ENCODE measurements around the gene FRMD5. TPM values are rescaled to one million over a fixed set of nuclear protein-coding genes. Genes with fewer than 3 reads are reported as not detected.

Gene FRMD5
- total RNA-seq, 1 experiment from 2014 or later = 27.2 TPM

- TF ChIP-seq ZBTB33 (IDR thresholded peaks at IDR 0.05; ENCODE audit: extremely low read depth, insufficient replicate concordance, low read length) (no peak), SIN3A (IDR thresholded peaks at IDR 0.05; ENCODE audit: low read depth) (no peak), SRF (IDR thresholded peaks at IDR 0.05; ENCODE audit: low read depth) (no peak), ZFX (IDR thresholded peaks at IDR 0.05) (no peak)
- TF ChIP-seq, protein P1, sequence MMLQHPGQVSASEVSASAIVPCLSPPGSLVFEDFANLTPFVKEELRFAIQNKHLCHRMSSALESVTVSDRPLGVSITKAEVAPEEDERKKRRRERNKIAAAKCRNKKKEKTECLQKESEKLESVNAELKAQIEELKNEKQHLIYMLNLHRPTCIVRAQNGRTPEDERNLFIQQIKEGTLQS (IDR thresholded peaks at IDR 0.05) = no peak
Observed at GRCh38 chr15:43886558-43886957, 308.5 kb downstream of the FRMD5 start (continued).

DNA sequence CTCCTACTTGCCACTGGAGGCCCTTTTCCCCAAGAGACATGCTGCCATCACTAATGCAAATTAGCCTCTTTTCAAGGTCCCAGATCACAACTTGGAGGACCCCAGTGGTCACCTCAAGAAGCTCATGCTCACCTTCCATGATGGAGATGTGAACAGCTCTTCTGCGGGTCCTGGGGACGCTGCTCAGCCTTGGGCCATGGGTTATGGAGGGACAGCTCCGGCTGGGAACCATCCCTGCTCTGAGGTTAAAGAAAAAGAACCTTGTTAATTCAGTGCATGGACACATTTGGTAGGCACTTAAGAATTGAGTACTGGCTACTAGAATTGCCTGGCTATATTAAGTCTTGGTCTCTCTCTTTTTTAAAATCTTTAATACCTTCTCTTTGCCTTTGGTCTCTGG lies 311.5 kb downstream of the FRMD5 start:
- no peak for DNase-seq (ENCODE audit: low read depth, low spot score)
- no peaks in the 10 kb centered on the region for H3K9me2 ChIP-seq (ENCODE audit: insufficient read depth)
- ChIA-PET POLR2A (no interaction called here), RAD21 (ENCODE audit: low non-redundant PET in 1 of 2, low total read pairs in 2 of 2, uncharacterized antibody in 2 of 2, unreplicated experiment in 2 of 2) (no interaction called here), CTCF (no interaction called here)
- ATAC-seq = no peak
- H2AFZ ChIP-seq (ENCODE audit: low read depth, low read length, poor library complexity, severe bottlenecking) = no peak overlapping the region
- no peak overlapping the region for H3K4me2 ChIP-seq (ENCODE audit: low read length)
- H3K27me3 ChIP-seq (ENCODE audit: insufficient read depth, low read length) = no peaks in the 10 kb centered on the region
- H3K9ac ChIP-seq (ENCODE audit: low read length) = no peak overlapping the region
- H3K27ac ChIP-seq (ENCODE audit: low read depth, low read length) = no peak overlapping the region
- intact Hi-C loops (cut with micrococcal nuclease) = no loop called here
- no TSS peak for BruUV-seq (replicated peaks)
- no peaks in the 10 kb centered on the region for H3K9me3 ChIP-seq (ENCODE audit: control insufficient read depth in 1 of 2, insufficient read depth in 1 of 2, low read depth in 1 of 2, low read length in 2 of 2)
- H3K36me3 ChIP-seq (ENCODE audit: control insufficient read depth in 1 of 2, insufficient read depth in 2 of 2, low read length in 2 of 2) = peaks cover 9 to 12% of the 10 kb centered on the region in 2 experiments; a peak in 3 of 4 replicates
- no peak overlapping the region for H3K4me3 ChIP-seq (replicated peaks in 1 of 2; ENCODE audit: low read depth in 1 of 2, low read length in 2 of 2)
- H3K79me2 ChIP-seq (ENCODE audit: insufficient read depth, low read length) = no peaks in the 10 kb centered on the region
- H3K4me1 ChIP-seq (ENCODE audit: control insufficient read depth in 1 of 2, insufficient read depth in 2 of 2, low read length in 2 of 2) = no peaks in the 10 kb centered on the region
- H4K20me1 ChIP-seq (ENCODE audit: insufficient read depth) = peaks cover 3% of the 10 kb centered on the region; the same call in 1 of the 2 replicates
- TF ChIP-seq SIN3A (IDR thresholded peaks at IDR 0.05; ENCODE audit: low read depth) = no peak
- TF ChIP-seq ZFX (IDR thresholded peaks at IDR 0.05) = no peak
- TF ChIP-seq, protein P2, sequence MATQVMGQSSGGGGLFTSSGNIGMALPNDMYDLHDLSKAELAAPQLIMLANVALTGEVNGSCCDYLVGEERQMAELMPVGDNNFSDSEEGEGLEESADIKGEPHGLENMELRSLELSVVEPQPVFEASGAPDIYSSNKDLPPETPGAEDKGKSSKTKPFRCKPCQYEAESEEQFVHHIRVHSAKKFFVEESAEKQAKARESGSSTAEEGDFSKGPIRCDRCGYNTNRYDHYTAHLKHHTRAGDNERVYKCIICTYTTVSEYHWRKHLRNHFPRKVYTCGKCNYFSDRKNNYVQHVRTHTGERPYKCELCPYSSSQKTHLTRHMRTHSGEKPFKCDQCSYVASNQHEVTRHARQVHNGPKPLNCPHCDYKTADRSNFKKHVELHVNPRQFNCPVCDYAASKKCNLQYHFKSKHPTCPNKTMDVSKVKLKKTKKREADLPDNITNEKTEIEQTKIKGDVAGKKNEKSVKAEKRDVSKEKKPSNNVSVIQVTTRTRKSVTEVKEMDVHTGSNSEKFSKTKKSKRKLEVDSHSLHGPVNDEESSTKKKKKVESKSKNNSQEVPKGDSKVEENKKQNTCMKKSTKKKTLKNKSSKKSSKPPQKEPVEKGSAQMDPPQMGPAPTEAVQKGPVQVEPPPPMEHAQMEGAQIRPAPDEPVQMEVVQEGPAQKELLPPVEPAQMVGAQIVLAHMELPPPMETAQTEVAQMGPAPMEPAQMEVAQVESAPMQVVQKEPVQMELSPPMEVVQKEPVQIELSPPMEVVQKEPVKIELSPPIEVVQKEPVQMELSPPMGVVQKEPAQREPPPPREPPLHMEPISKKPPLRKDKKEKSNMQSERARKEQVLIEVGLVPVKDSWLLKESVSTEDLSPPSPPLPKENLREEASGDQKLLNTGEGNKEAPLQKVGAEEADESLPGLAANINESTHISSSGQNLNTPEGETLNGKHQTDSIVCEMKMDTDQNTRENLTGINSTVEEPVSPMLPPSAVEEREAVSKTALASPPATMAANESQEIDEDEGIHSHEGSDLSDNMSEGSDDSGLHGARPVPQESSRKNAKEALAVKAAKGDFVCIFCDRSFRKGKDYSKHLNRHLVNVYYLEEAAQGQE (IDR thresholded peaks at IDR 0.05; ENCODE audit: low read depth) = no peak
- no peak for TF ChIP-seq POLR2A (IDR thresholded peaks at IDR 0.05; ENCODE audit: borderline replicate concordance, extremely low read depth, insufficient read depth, insufficient read length)
- no peak for TF ChIP-seq TCF7L2 (IDR thresholded peaks at IDR 0.05; ENCODE audit: borderline replicate concordance, extremely low read depth, insufficient read depth, insufficient read length)
- no peak for TF ChIP-seq SRF (IDR thresholded peaks at IDR 0.05; ENCODE audit: low read depth)
- no peak for TF ChIP-seq POLR2AphosphoS5 (IDR thresholded peaks at IDR 0.05; ENCODE audit: low read depth, low read length)
- TF ChIP-seq EGR1 (IDR thresholded peaks at IDR 0.05; ENCODE audit: low read depth) = no peak
- TF ChIP-seq, protein P3, sequence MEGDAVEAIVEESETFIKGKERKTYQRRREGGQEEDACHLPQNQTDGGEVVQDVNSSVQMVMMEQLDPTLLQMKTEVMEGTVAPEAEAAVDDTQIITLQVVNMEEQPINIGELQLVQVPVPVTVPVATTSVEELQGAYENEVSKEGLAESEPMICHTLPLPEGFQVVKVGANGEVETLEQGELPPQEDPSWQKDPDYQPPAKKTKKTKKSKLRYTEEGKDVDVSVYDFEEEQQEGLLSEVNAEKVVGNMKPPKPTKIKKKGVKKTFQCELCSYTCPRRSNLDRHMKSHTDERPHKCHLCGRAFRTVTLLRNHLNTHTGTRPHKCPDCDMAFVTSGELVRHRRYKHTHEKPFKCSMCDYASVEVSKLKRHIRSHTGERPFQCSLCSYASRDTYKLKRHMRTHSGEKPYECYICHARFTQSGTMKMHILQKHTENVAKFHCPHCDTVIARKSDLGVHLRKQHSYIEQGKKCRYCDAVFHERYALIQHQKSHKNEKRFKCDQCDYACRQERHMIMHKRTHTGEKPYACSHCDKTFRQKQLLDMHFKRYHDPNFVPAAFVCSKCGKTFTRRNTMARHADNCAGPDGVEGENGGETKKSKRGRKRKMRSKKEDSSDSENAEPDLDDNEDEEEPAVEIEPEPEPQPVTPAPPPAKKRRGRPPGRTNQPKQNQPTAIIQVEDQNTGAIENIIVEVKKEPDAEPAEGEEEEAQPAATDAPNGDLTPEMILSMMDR (IDR thresholded peaks at IDR 0.05 in 2 of 3, conservative IDR thresholded peaks at IDR 0.05 in 1 of 3; ENCODE audit: borderline replicate concordance in 1 of 3, insufficient read depth in 1 of 3, low read depth in 2 of 3, low read length in 2 of 3) = no peak
- no peak for TF ChIP-seq EZH2 (IDR thresholded peaks at IDR 0.05)
- TF ChIP-seq ELF1 (IDR thresholded peaks at IDR 0.05; ENCODE audit: borderline replicate concordance, low read depth) = no peak
- TF ChIP-seq JUND (IDR thresholded peaks at IDR 0.05) = no peak
- no peak for TF ChIP-seq ZBTB33 (IDR thresholded peaks at IDR 0.05; ENCODE audit: extremely low read depth, insufficient replicate concordance, low read length)
- no peak for TF ChIP-seq FOSL1 (IDR thresholded peaks at IDR 0.05; ENCODE audit: low read depth)
- no peak for TF ChIP-seq CBX3 (IDR thresholded peaks at IDR 0.05; ENCODE audit: low read depth)
